GM23338 (cell line): ENCODE data around the gene MRPL32. TPM values are rescaled to one million over a fixed set of nuclear protein-coding genes. Genes with fewer than 3 reads are reported as not detected.

Experiments
- ATAC-seq: fragments of 200-7000 bp; cut with Tn5 transposase; 3 replicates; pipeline ENCODE4 v1.9.1; 2020
- DNase-seq: peaks from one replicate; pipeline ENCODE4 v3.0.0-alpha.2; 2015; ENCODE audit warnings: low spot score
- H2AFZ ChIP-seq: fragments of 200-600 bp; sonication (generic); 2 replicates; pipeline ENCODE4 v1.8.0; 2016; ENCODE audit warnings: antibody characterized with exemption, mild to moderate bottlenecking, moderate library complexity
- H3F3A ChIP-seq: fragments of 200-600 bp; sonication (generic); replicated peaks from 2 replicates; pipeline ENCODE4 v1.8.0; 2017; ENCODE audit warnings: antibody characterized with exemption, mixed run types, low read depth
- H3K27ac ChIP-seq: fragments of 200-600 bp; sonication (generic); 2 replicates; pipeline ENCODE4 v1.6.1; 2016; ENCODE audit warnings: low read depth
- H3K27me3 ChIP-seq: fragments of 200-600 bp; sonication (generic); 2 replicates; pipeline ENCODE4 v1.8.0; 2016; ENCODE audit warnings: mild to moderate bottlenecking, mixed run types, moderate library complexity; ENCODE audit not compliant: insufficient read depth
- H3K36me3 ChIP-seq: fragments of 200-600 bp; sonication (generic); 2 replicates; pipeline ENCODE4 v1.8.0; 2016; ENCODE audit warnings: mild to moderate bottlenecking; ENCODE audit not compliant: insufficient read depth
- H3K4me1 ChIP-seq: fragments of 200-600 bp; sonication (generic); 2 replicates; pipeline ENCODE4 v1.8.0; 2016; ENCODE audit warnings: mild to moderate bottlenecking, moderate library complexity; ENCODE audit not compliant: insufficient read depth
- H3K4me2 ChIP-seq: fragments of 200-600 bp; sonication (generic); 2 replicates; pipeline ENCODE4 v1.7.1; 2017; ENCODE audit warnings: mixed run types
- H3K4me3 ChIP-seq: fragments of 200-600 bp; sonication (generic); 2 replicates; pipeline ENCODE4 v1.6.1; 2016; ENCODE audit warnings: mixed run types
- H3K79me2 ChIP-seq: fragments of 200-600 bp; sonication (generic); replicated peaks from 2 replicates; pipeline ENCODE4 v1.8.0; 2017; ENCODE audit warnings: mild to moderate bottlenecking; ENCODE audit not compliant: insufficient read depth
- H3K9me2 ChIP-seq: fragments of 200-600 bp; sonication (generic); 2 replicates; pipeline ENCODE4 v1.8.0; 2017; ENCODE audit not compliant: insufficient read depth
- H4K20me1 ChIP-seq: fragments of 200-600 bp; sonication (generic); replicated peaks from 2 replicates; pipeline ENCODE4 v1.8.0; 2017; ENCODE audit warnings: mild to moderate bottlenecking; ENCODE audit not compliant: insufficient read depth
- H3K27ac Mint-ChIP-seq: 2 replicates; pipeline ENCODE4 v1.8.0; 2020; ENCODE audit warnings: inconsistent platforms, mild to moderate bottlenecking, moderate library complexity, mixed read lengths
- H3K27me3 Mint-ChIP-seq: 3 replicates; pipeline ENCODE4 v1.8.0; 2022; ENCODE audit warnings: low read depth, mild to moderate bottlenecking, moderate library complexity, mixed read lengths, inconsistent platforms; ENCODE audit not compliant: insufficient read depth, poor library complexity
- H3K36me3 Mint-ChIP-seq: 3 replicates; pipeline ENCODE4 v1.8.0; 2021; ENCODE audit warnings: low read depth, mild to moderate bottlenecking, inconsistent platforms, moderate library complexity, mixed read lengths
- H3K4me1 Mint-ChIP-seq: 3 replicates; pipeline ENCODE4 v1.8.0; 2020; ENCODE audit warnings: mild to moderate bottlenecking, inconsistent platforms, mixed read lengths
- H3K4me3 Mint-ChIP-seq: 3 replicates; pipeline ENCODE4 v1.8.0; 2021; ENCODE audit warnings: moderate library complexity, mild to moderate bottlenecking, inconsistent platforms, mixed read lengths
- H3K9me3 Mint-ChIP-seq: 3 replicates; pipeline ENCODE4 v1.8.0; 2020; ENCODE audit warnings: moderate library complexity, mild to moderate bottlenecking, inconsistent platforms, mixed read lengths
- CREB1 ChIP-seq: fragments of 250-450 bp; sonication (Bioruptor Pico); IDR thresholded peaks from 2 replicates; pipeline ENCODE4 v1.5.0; 2020; ENCODE audit warnings: low read depth, mild to moderate bottlenecking, moderate library complexity
- ETS1 ChIP-seq: IDR thresholded peaks from 2 replicates; pipeline ENCODE4 v1.6.1; 2016; ENCODE audit warnings: antibody characterized with exemption
- EZH2 ChIP-seq: fragments of 200-600 bp; sonication (generic); IDR thresholded peaks from one replicate; pipeline ENCODE4 v1.8.0; 2017; ENCODE audit warnings: antibody characterized with exemption, mild to moderate bottlenecking, low read depth; ENCODE audit not compliant: unreplicated experiment
- EZH2phosphoT487 ChIP-seq: fragments of 200-600 bp; sonication (generic); IDR thresholded peaks from one replicate; pipeline ENCODE4 v1.8.1; 2018; ENCODE audit warnings: antibody characterized with exemption; ENCODE audit not compliant: unreplicated experiment
- JUNB ChIP-seq: IDR thresholded peaks from one replicate; pipeline ENCODE4 v1.6.1; 2016; ENCODE audit warnings: antibody characterized with exemption; ENCODE audit not compliant: unreplicated experiment
- NANOG ChIP-seq: IDR thresholded peaks from 2 replicates; pipeline ENCODE4 v1.6.1; 2016; ENCODE audit warnings: antibody characterized with exemption, borderline replicate concordance
- POLR2AphosphoS5 ChIP-seq: IDR thresholded peaks from 2 replicates; pipeline ENCODE4 v1.6.1; 2016; ENCODE audit warnings: antibody characterized with exemption, low read depth
- REST ChIP-seq: IDR thresholded peaks from one replicate; pipeline ENCODE4 v1.6.1; 2018; ENCODE audit warnings: antibody characterized with exemption; ENCODE audit not compliant: unreplicated experiment
- STAT1 ChIP-seq: IDR thresholded peaks from one replicate; pipeline ENCODE4 v1.6.1; 2016; ENCODE audit warnings: antibody characterized with exemption; ENCODE audit not compliant: unreplicated experiment
- ZNF114 ChIP-seq: fragments of 250-450 bp; sonication (Bioruptor Pico); IDR thresholded peaks from 2 replicates; pipeline ENCODE4 v1.5.0; 2020; ENCODE audit warnings: mild to moderate bottlenecking, moderate library complexity
- ZNF331 ChIP-seq: fragments of 250-450 bp; sonication (Bioruptor Pico); IDR thresholded peaks from 2 replicates; pipeline ENCODE4 v1.5.0; 2020; ENCODE audit warnings: low read depth, mild to moderate bottlenecking, moderate library complexity
- ZNF462 ChIP-seq: fragments of 250-450 bp; sonication (Bioruptor Pico); IDR thresholded peaks from 2 replicates; pipeline ENCODE4 v1.5.0; 2020; ENCODE audit warnings: mild to moderate bottlenecking, moderate library complexity
- polyA plus RNA-seq: library from polyadenylated mRNA; unstranded; fragments of >200 nt; fragmentation: Nextera tagmentation; extraction: Ambion mirVana; gene quantifications from 2 replicates; pipeline ENCODE4 v1.2.1, GENCODE V29; 2016
- total RNA-seq: library from RNA; depleted of rRNA; stranded (reverse); fragments of >200 nt; shearing (Covaris generic); gene quantifications from 2 replicates; pipeline ENCODE4 v1.2.3, GENCODE V29; 2014
- TF ChIP-seq, protein P1 (sequence below), 2 experiments: fragments of 200-600 bp in 1 of 2; sonication (generic) in 1 of 2; conservative IDR thresholded peaks; 2 replicates each; pipeline versions ENCODE4 v1.5.1 to v1.6.1; 2016 to 2017; ENCODE audit warnings: antibody characterized with exemption in 2 of 2, low read depth in 2 of 2, mild to moderate bottlenecking in 2 of 2, moderate library complexity in 1 of 2

Gene MRPL32
- total and polyA plus RNA-seq, 2 experiments from 2014 or later, result 93.4 to 303 TPM

DNA sequence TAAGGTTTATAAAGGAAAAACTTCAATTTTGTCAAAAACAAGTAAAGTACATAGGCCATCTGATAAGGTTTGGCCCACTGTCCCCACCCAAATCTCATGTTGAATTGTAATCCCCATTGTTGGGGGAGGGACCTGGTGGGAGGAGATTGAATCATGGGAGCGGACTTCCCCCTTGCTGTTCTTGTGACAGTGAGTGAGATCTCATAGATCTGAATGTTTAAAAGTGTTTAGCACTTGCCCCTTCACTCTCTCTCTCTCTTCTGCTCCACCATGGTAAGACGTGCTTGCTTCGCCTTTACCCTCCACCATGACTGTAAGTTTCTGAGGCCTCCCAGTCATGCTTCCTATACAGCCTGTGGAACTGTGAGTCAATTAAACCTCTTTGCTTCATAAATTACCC, 18.2 kb downstream of the MRPL32 start:
- no peak for ATAC-seq
- no peak overlapping the region for H3K4me3 ChIP-seq

More for the DNA sequence above, 18.2 kb downstream of the MRPL32 start:
- Mint-ChIP-seq H3K36me3 (peaks cover 4% of the 10 kb centered on the region; the same call in 1 of the 3 replicates), H3K9me3 (peaks cover 5% of the 10 kb centered on the region; the same call in 2 of the 3 replicates), H3K27ac (no peak overlapping the region), H3K27me3 (no peaks in the 10 kb centered on the region), H3K4me1 (peaks cover 2% of the 10 kb centered on the region; the same call in 2 of the 3 replicates), H3K4me3 (no peak overlapping the region)
- no peaks in the 10 kb centered on the region; the same call in 1 of the 2 replicates for H3K36me3 ChIP-seq
- H3K4me2 ChIP-seq, result no peak overlapping the region
- H3K79me2 ChIP-seq, result no peaks in the 10 kb centered on the region
- H3K4me1 ChIP-seq, result peaks cover 6% of the 10 kb centered on the region; the same call in 1 of the 2 replicates
- no peak for DNase-seq
- no peaks in the 10 kb centered on the region for H3K27me3 ChIP-seq
- TF ChIP-seq EZH2phosphoT487 (no peak), POLR2AphosphoS5 (no peak), ETS1 (no peak), CREB1 (CRISPR knock-in tag) (no peak), ZNF331 (CRISPR knock-in tag) (no peak), JUNB (no peak), ZNF462 (CRISPR knock-in tag) (no peak), ZNF114 (CRISPR knock-in tag) (no peak), EZH2 (no peak), REST (no peak), NANOG (no peak), STAT1 (no peak)
- TF ChIP-seq, protein P1, sequence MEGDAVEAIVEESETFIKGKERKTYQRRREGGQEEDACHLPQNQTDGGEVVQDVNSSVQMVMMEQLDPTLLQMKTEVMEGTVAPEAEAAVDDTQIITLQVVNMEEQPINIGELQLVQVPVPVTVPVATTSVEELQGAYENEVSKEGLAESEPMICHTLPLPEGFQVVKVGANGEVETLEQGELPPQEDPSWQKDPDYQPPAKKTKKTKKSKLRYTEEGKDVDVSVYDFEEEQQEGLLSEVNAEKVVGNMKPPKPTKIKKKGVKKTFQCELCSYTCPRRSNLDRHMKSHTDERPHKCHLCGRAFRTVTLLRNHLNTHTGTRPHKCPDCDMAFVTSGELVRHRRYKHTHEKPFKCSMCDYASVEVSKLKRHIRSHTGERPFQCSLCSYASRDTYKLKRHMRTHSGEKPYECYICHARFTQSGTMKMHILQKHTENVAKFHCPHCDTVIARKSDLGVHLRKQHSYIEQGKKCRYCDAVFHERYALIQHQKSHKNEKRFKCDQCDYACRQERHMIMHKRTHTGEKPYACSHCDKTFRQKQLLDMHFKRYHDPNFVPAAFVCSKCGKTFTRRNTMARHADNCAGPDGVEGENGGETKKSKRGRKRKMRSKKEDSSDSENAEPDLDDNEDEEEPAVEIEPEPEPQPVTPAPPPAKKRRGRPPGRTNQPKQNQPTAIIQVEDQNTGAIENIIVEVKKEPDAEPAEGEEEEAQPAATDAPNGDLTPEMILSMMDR (conservative IDR thresholded peaks at IDR 0.05; ENCODE audit: low read depth in 2 of 2), result no peak
- no peaks in the 10 kb centered on the region for H3F3A ChIP-seq
- 0 out of 2 replicates have a peak, but pooled peaks cover 6% of the 10 kb centered on the region for H3K9me2 ChIP-seq
- H4K20me1 ChIP-seq, result no peaks in the 10 kb centered on the region
- H3K27ac ChIP-seq, result no peak overlapping the region
- H2AFZ ChIP-seq, result no peak overlapping the region
